Upper lobe of left lung (tissue), 6 donors: Measurements from ENCODE around the gene SRCIN1. TPM values are rescaled to one million over a fixed set of nuclear protein-coding genes. Genes with fewer than 3 reads are reported as not detected.

ENCODE experiments used
- ATAC-seq, 2 donors: fragments of 200-7000 bp; cut with Tn5 transposase; one replicate each; pipeline ENCODE4 v1.9.1; 2022; ENCODE audit warnings: mild to moderate bottlenecking in 2 of 2, moderate library complexity in 2 of 2; ENCODE audit not compliant: low FRiP score in 2 of 2
- DNase-seq, 2 donors: peaks; one replicate each; pipeline ENCODE4 v3.0.0-alpha.2; 2019 to 2020
- H3K27ac ChIP-seq, 4 donors: fragments of 200-600 bp; sonication (generic); one replicate each; pipeline ENCODE4 v1.5.1; 2016 to 2019
- H3K27me3 ChIP-seq, 4 donors: fragments of 200-600 bp; sonication (generic); one replicate each; pipeline ENCODE4 v1.5.1; 2017 to 2019
- H3K36me3 ChIP-seq, 4 donors: fragments of 200-600 bp; sonication (generic); one replicate each; pipeline ENCODE4 v1.5.1; 2016 to 2019
- H3K4me1 ChIP-seq, 4 donors: fragments of 200-600 bp; sonication (generic); one replicate each; pipeline ENCODE4 v1.5.1; 2018 to 2019
- H3K4me3 ChIP-seq, 4 donors: fragments of 200-600 bp; sonication (generic); one replicate each; pipeline ENCODE4 v1.5.1; 2017 to 2019; ENCODE audit warnings: mild to moderate bottlenecking in 2 of 4, moderate library complexity in 1 of 4
- H3K9me3 ChIP-seq, 4 donors: fragments of 200-600 bp; sonication (generic); one replicate each; pipeline ENCODE4 v1.5.1; 2018 to 2019
- CTCF ChIP-seq, 6 experiments: fragments of 450-650 bp in 4 of 6; fragments of 200-600 bp in 2 of 6; sonication (generic) in 2 of 6; IDR thresholded peaks; one replicate each; pipeline ENCODE4 v1.5.1; 2016 to 2019; ENCODE audit warnings: antibody characterized with exemption in 6 of 6
- EP300 ChIP-seq, 4 donors: sonication (generic); formaldehyde crosslinking; IDR thresholded peaks; one replicate each; pipeline ENCODE4 v1.5.1; 2017; ENCODE audit warnings: antibody characterized with exemption in 4 of 4, control low read depth in 2 of 4
- POLR2A ChIP-seq, 4 donors: fragments of 450-650 bp; IDR thresholded peaks; one replicate each; pipeline ENCODE4 v1.5.1; 2016 to 2017; ENCODE audit warnings: antibody characterized with exemption in 4 of 4, mild to moderate bottlenecking in 2 of 4
- POLR2AphosphoS5 ChIP-seq, 2 donors: sonication (generic); formaldehyde crosslinking; IDR thresholded peaks; one replicate each; pipeline ENCODE4 v1.5.1; 2017; ENCODE audit warnings: antibody characterized with exemption in 2 of 2
- WGBS, 2 donors: methylation state at CpG; one replicate each; pipeline ENCODE4 v1.1.5; 2017 to 2018; 5-methylcytosine and 5-hydroxymethylcytosine counted together
- total RNA-seq, 6 donors: library from RNA; depleted of rRNA in 4 of 6; stranded (reverse); fragments of >200 nt in 4 of 6; gene quantifications; one replicate each; pipeline versions ENCODE4 v1.1.0 to v1.2.1, GENCODE V29; 2016 to 2021
- donor health status: DM: no; HTN: no; CAD: no; lungs with moderate emphysema.
- donor health status: DM: no; HTN: yes; CAD: no; lungs with severe emphysema.

Gene SRCIN1
- total RNA-seq, 6 donors from 2014 or later: 1.6 to 16.6 (median 5.6) TPM

GRCh38 chr17:38542286-38542685 is 63.5 kb downstream of the SRCIN1 start:
- Histone ChIP-seq H3K27ac (no peak overlapping the region), H3K4me1 (no peaks in the 10 kb centered on the region), H3K4me3 (no peak overlapping the region), H3K27me3 (no peaks in the 10 kb centered on the region), H3K36me3 (no peaks in the 10 kb centered on the region), H3K9me3 (no peaks in the 10 kb centered on the region)
- ATAC-seq (no peak), DNase-seq (no peak)
- TF ChIP-seq EP300 (IDR thresholded peaks at IDR 0.05) (no peak), POLR2A (IDR thresholded peaks at IDR 0.05) (no peak), POLR2AphosphoS5 (IDR thresholded peaks at IDR 0.05) (no peak), CTCF (IDR thresholded peaks at IDR 0.05) (no peak)
- 72 to 74% methylated on average over 5 to 8 of the region's 8 CpGs for WGBS, 2 donors

- Histone ChIP-seq H3K4me3 (no peak overlapping the region), H3K27ac (no peak overlapping the region), H3K36me3 (no peaks in the 10 kb centered on the region), H3K4me1 (no peaks in the 10 kb centered on the region), H3K27me3 (peaks cover 0 to under 1% (median 0%) of the 10 kb centered on the region in 4 donors), H3K9me3 (no peaks in the 10 kb centered on the region)
- DNase-seq (no peak), ATAC-seq (no peak)
- no peak for TF ChIP-seq CTCF (IDR thresholded peaks at IDR 0.05)
- TF ChIP-seq POLR2AphosphoS5 (IDR thresholded peaks at IDR 0.05): no peak
- no peak for TF ChIP-seq POLR2A (IDR thresholded peaks at IDR 0.05)
- 77 to 83% methylated on average over 11 of the region's 11 CpGs for WGBS, 2 donors
These were observed 64.5 kb downstream of the SRCIN1 start for GRCh38 chr17:38541281-38541680.

- WGBS, 2 donors: 75 to 85% methylated on average over 11 of the region's 11 CpGs
- no peak for DNase-seq
- no peak for TF ChIP-seq POLR2A (IDR thresholded peaks at IDR 0.05)
- TF ChIP-seq POLR2AphosphoS5 (IDR thresholded peaks at IDR 0.05): no peak
- TF ChIP-seq EP300 (IDR thresholded peaks at IDR 0.05): no peak
- TF ChIP-seq CTCF (IDR thresholded peaks at IDR 0.05): no peak
- Histone ChIP-seq H3K36me3 (no peaks in the 10 kb centered on the region), H3K4me3 (no peak overlapping the region), H3K9me3 (no peaks in the 10 kb centered on the region), H3K4me1 (no peaks in the 10 kb centered on the region), H3K27me3 (peaks cover 0 to 4% (median 0%) of the 10 kb centered on the region in 4 donors), H3K27ac (no peak overlapping the region)
- ATAC-seq: no peak
These were observed 65.2 kb downstream of the SRCIN1 start for GRCh38 chr17:38540514-38541045.

DNA sequence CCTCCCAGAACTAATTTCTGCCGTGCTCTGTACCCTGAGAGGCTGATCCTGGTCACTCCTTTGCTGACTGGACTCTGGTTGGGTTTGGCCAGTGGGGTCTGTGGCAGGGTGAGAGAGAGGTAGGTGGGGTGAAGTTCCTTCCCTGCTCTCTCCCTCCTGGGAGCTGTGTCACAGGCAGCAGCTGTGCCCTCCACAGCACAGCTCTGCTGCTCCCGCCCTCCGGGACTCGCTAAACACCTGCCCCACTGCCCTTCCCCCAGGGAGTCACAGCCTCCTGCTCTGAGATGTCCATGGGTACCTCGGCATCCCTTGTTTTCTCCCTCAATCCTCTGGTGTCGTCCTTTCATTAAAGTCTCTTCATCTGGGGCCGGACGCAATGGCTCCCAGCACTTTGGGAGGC is 66.4 kb downstream of the SRCIN1 start:
- H3K4me1 ChIP-seq: no peaks in the 10 kb centered on the region
- 70 to 83% methylated on average over 8 of the region's 8 CpGs for WGBS, 2 donors
- TF ChIP-seq CTCF (IDR thresholded peaks at IDR 0.05) (no peak), EP300 (IDR thresholded peaks at IDR 0.05) (no peak)
- no peak overlapping the region for H3K4me3 ChIP-seq
- peaks cover 0 to 4% (median 0%) of the 10 kb centered on the region in 4 donors for H3K27me3 ChIP-seq
- DNase-seq (no peak), ATAC-seq (no peak)
- no peak overlapping the region for H3K27ac ChIP-seq
- H3K9me3 ChIP-seq: no peaks in the 10 kb centered on the region
- no peaks in the 10 kb centered on the region for H3K36me3 ChIP-seq

GRCh38 chr17:38538906-38539305 is 66.8 kb downstream of the SRCIN1 start:
- 83 to 85% methylated on average over 9 of the region's 9 CpGs for WGBS, 2 donors
- ATAC-seq (no peak), DNase-seq (no peak)
- Histone ChIP-seq H3K27me3 (peaks cover 0 to 4% (median 0%) of the 10 kb centered on the region in 4 donors), H3K4me1 (no peaks in the 10 kb centered on the region), H3K9me3 (no peaks in the 10 kb centered on the region), H3K36me3 (no peaks in the 10 kb centered on the region), H3K4me3 (no peak overlapping the region), H3K27ac (no peak overlapping the region)
- TF ChIP-seq EP300 (IDR thresholded peaks at IDR 0.05) (no peak), CTCF (IDR thresholded peaks at IDR 0.05) (no peak), POLR2A (IDR thresholded peaks at IDR 0.05) (no peak), POLR2AphosphoS5 (IDR thresholded peaks at IDR 0.05) (no peak)
